ENCODE measurements around the gene NUSAP1. TPM values are rescaled to one million over a fixed set of nuclear protein-coding genes. Genes with fewer than 3 reads are reported as not detected.
"Not testable (repeated sequence)": the region's sequence is repeated elsewhere in the genome, so short reads cannot be mapped to it uniquely, and the experiment has no call there.

NUSAP1 gene
- total RNA-seq, 1 donor = 10.9 TPM

DNA sequence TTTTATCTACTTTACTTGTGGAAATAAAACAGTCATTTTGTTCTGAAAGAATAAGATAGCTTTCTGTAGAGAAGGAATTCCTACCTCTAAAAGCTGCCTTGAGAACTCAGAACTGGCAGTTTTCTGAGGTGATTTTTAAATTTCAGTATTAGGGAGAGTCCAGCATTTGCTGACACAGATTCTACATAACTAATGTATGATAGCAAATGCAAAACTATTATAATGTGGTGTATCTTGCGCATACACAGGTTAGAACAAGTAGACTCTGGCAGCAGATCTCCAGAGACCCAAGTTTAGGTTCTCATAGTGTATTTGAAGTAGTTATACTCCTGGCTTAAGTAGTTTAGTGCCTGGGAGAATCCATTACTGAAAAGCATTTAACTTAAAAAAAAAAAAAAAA is 31.1 kb upstream of the NUSAP1 start:
- Histone ChIP-seq H4K20me1 (ENCODE audit: insufficient read depth, low read length) (no peaks in the 10 kb centered on the region), H3K36me3 (ENCODE audit: insufficient read depth, low read length) (peaks cover 10% of the 10 kb centered on the region), H3K4me2 (ENCODE audit: insufficient read depth, low read length) (no peak overlapping the region), H3K27me3 (ENCODE audit: insufficient read depth, low read length) (no peaks in the 10 kb centered on the region), H3K27ac (ENCODE audit: low read depth, low read length) (no peak overlapping the region), H3K4me3 (ENCODE audit: insufficient read depth, low read length) (no peak overlapping the region), H2AFZ (ENCODE audit: low read length) (no peak overlapping the region), H3K9me3 (ENCODE audit: low read depth, low read length) (no peaks in the 10 kb centered on the region), H3K79me2 (ENCODE audit: insufficient read depth, low read length) (no peaks in the 10 kb centered on the region), H3K4me1 (ENCODE audit: insufficient read depth, low read length) (no peaks in the 10 kb centered on the region)
- no peak for DNase-seq (ENCODE audit: insufficient read length, low spot score, missing footprints)
- TF ChIP-seq, protein P1, sequence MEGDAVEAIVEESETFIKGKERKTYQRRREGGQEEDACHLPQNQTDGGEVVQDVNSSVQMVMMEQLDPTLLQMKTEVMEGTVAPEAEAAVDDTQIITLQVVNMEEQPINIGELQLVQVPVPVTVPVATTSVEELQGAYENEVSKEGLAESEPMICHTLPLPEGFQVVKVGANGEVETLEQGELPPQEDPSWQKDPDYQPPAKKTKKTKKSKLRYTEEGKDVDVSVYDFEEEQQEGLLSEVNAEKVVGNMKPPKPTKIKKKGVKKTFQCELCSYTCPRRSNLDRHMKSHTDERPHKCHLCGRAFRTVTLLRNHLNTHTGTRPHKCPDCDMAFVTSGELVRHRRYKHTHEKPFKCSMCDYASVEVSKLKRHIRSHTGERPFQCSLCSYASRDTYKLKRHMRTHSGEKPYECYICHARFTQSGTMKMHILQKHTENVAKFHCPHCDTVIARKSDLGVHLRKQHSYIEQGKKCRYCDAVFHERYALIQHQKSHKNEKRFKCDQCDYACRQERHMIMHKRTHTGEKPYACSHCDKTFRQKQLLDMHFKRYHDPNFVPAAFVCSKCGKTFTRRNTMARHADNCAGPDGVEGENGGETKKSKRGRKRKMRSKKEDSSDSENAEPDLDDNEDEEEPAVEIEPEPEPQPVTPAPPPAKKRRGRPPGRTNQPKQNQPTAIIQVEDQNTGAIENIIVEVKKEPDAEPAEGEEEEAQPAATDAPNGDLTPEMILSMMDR (IDR thresholded peaks at IDR 0.05; ENCODE audit: extremely low read depth, low read depth, low read length) = no peak

DNA sequence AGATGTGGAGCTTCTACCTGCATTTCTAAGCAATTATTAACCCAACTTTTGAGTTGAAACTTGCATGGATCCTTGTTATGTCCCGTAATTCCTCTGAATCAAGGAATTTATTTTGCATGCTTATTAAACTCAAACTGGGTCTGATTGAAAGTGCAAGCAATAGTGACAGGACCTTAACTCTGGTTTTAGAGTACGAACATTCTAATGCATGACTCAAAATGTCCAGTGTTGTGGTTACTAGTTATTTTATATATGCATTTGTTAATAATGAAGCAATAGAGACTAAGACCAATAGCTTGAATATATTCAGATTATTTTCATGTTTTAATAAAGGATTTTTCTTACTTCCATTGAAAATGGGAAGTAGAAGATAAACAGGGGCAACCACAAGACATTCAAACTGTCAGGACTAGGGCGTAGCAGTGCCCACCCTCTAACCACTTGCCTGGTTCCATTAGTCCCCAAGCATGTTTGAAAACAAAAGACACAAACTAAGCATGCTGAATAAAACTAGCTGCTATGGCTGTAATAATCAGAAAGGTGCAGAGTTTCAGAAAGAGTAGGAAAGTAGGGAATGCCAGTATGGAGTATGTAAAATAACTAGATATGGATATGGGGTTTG is 28.4 kb upstream of the NUSAP1 start:
- DNase-seq (ENCODE audit: insufficient read length, low spot score, missing footprints) = peak; percentile 1
- no peak overlapping the region for H3K4me3 ChIP-seq (ENCODE audit: insufficient read depth, low read length)
- H4K20me1 ChIP-seq (ENCODE audit: insufficient read depth, low read length) = no peaks in the 10 kb centered on the region
- H3K79me2 ChIP-seq (ENCODE audit: insufficient read depth, low read length) = no peaks in the 10 kb centered on the region
- no peaks in the 10 kb centered on the region for H3K27me3 ChIP-seq (ENCODE audit: insufficient read depth, low read length)
- H3K36me3 ChIP-seq (ENCODE audit: insufficient read depth, low read length) = peaks cover 7% of the 10 kb centered on the region
- TF ChIP-seq, protein P1 (IDR thresholded peaks at IDR 0.05; ENCODE audit: extremely low read depth, low read depth, low read length) = no peak
- no peak overlapping the region for H3K27ac ChIP-seq (ENCODE audit: low read depth, low read length)
- no peak overlapping the region for H3K4me2 ChIP-seq (ENCODE audit: insufficient read depth, low read length)
- no peak overlapping the region for H2AFZ ChIP-seq (ENCODE audit: low read length)
- no peaks in the 10 kb centered on the region for H3K4me1 ChIP-seq (ENCODE audit: insufficient read depth, low read length)
- H3K9me3 ChIP-seq (ENCODE audit: low read depth, low read length) = no peaks in the 10 kb centered on the region

DNA sequence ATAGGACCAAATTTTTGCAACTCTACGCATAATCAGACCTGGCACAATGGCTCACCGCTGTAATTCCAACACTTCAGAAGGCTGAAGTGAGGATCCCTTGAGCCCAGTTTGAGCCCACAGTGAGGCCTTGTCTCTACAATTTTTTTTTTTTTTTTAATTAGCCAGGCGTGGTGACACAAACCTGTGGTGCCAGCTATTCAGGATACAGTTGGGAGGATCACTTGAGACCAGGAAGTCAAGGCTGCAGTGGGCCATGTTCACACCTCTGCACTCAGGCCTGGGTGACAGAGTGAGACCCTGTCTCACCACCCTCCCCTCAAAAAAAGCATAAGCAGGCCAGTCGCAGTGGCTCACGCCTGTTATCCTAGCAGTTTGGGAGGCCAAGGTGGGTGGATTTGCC is 25.0 kb upstream of the NUSAP1 start:
- Histone ChIP-seq H4K20me1 (ENCODE audit: insufficient read depth, low read length) (no peaks in the 10 kb centered on the region), H3K4me2 (ENCODE audit: insufficient read depth, low read length) (no peak overlapping the region), H3K4me1 (ENCODE audit: insufficient read depth, low read length) (no peaks in the 10 kb centered on the region), H3K9me3 (ENCODE audit: low read depth, low read length) (no peaks in the 10 kb centered on the region), H3K27me3 (ENCODE audit: insufficient read depth, low read length) (no peaks in the 10 kb centered on the region), H3K4me3 (ENCODE audit: insufficient read depth, low read length) (no peak overlapping the region), H3K36me3 (ENCODE audit: insufficient read depth, low read length) (peaks cover 2% of the 10 kb centered on the region), H3K79me2 (ENCODE audit: insufficient read depth, low read length) (no peaks in the 10 kb centered on the region), H2AFZ (ENCODE audit: low read length) (no peak overlapping the region), H3K27ac (ENCODE audit: low read depth, low read length) (no peak overlapping the region)
- DNase-seq (ENCODE audit: insufficient read length, low spot score, missing footprints) = no peak
- TF ChIP-seq, protein P1 (IDR thresholded peaks at IDR 0.05; ENCODE audit: extremely low read depth, low read depth, low read length) = no peak

DNA sequence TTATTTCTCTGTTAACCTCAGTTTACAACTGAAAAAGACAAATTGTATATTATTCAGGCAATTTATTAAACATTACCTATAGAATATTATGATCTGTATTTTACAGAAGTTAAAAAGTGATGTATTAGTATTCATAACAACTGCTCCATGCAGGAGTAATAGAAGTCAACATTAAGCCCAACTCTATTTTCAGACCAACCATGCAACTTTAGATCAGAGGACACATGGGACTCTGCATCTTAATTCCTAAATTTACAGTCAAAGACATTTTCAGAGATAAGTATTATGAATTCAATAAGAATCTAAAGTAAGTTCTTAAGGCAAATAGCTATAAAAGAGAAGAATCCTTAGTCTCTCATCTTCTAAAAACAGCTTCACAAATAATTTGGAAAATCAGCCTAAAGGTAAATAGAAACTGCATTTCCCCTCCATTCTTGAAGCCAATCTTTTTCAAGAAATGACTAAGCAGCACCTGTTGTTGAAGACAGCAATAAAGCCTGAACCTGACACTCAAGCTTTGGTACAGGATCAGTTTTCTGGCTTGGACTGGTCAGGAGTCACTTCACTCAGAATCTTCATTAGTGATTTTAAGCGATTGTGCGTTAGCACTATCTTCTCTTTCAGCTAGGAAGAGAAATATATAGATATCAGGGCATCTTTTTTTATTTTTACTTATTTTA is 23.3 kb upstream of the NUSAP1 start:
- H4K20me1 ChIP-seq (ENCODE audit: insufficient read depth, low read length) = no peaks in the 10 kb centered on the region
- no peak for DNase-seq (ENCODE audit: insufficient read length, low spot score, missing footprints)
- H3K4me2 ChIP-seq (ENCODE audit: insufficient read depth, low read length) = no peak overlapping the region
- TF ChIP-seq, protein P1 (IDR thresholded peaks at IDR 0.05; ENCODE audit: extremely low read depth, low read depth, low read length) = no peak
- no peak overlapping the region for H3K4me3 ChIP-seq (ENCODE audit: insufficient read depth, low read length)
- H3K9me3 ChIP-seq (ENCODE audit: low read depth, low read length) = no peaks in the 10 kb centered on the region
- no peak overlapping the region for H2AFZ ChIP-seq (ENCODE audit: low read length)
- H3K27me3 ChIP-seq (ENCODE audit: insufficient read depth, low read length) = no peaks in the 10 kb centered on the region
- no peaks in the 10 kb centered on the region for H3K4me1 ChIP-seq (ENCODE audit: insufficient read depth, low read length)
- no peaks in the 10 kb centered on the region for H3K79me2 ChIP-seq (ENCODE audit: insufficient read depth, low read length)
- peaks cover 2% of the 10 kb centered on the region for H3K36me3 ChIP-seq (ENCODE audit: insufficient read depth, low read length)
- H3K27ac ChIP-seq (ENCODE audit: low read depth, low read length) = no peak overlapping the region

DNA sequence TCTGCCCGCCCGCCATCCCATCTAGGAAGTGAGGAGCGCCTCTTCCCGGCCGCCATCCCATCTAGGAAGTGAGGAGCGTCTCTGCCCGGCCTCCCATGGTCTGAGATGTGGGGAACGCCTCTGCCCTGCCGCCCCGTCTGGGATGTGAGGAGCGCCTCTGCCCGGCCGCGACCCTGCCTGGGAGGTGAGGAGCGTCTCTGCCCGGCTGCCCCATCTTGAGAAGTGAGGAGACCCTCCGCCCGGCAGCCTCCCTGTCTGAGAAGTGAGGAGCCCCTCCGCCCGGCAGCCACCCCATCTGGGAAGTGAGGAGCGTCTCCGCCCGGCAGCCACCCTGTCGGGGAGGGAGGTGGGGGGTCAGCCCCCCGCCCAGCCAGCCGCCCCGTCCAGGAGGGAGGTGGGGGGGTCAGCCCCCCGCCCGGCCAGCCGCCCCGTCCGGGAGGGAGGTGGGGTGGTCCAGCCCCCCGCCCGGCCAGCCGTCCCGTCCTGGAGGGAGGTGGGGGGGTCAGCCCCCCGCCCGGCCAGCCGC is 11.8 kb upstream of the NUSAP1 start:
- H3K79me2 ChIP-seq (ENCODE audit: insufficient read depth, low read length); H3K4me3 ChIP-seq (ENCODE audit: insufficient read depth, low read length); H3K27ac ChIP-seq (ENCODE audit: low read depth, low read length); H2AFZ ChIP-seq (ENCODE audit: low read length); H4K20me1 ChIP-seq (ENCODE audit: insufficient read depth, low read length); H3K4me2 ChIP-seq (ENCODE audit: insufficient read depth, low read length); H3K27me3 ChIP-seq (ENCODE audit: insufficient read depth, low read length); H3K4me1 ChIP-seq (ENCODE audit: insufficient read depth, low read length); DNase-seq (ENCODE audit: insufficient read length, low spot score, missing footprints); H3K36me3 ChIP-seq (ENCODE audit: insufficient read depth, low read length); H3K9me3 ChIP-seq (ENCODE audit: low read depth, low read length): not testable (repeated sequence)

Data from osteoblast (primary cell).